VCaP (cell line): ENCODE data around the gene CMTM7.

Experiments used
- H3K27ac ChIP-seq: fragments of 450-650 bp; 2 replicates; pipeline ENCODE4 v1.5.1; 2017
- TF ChIP-seq, protein P1 (sequence below): fragments of 450-650 bp; conservative IDR thresholded peaks from 2 replicates; pipeline ENCODE4 v1.5.1; 2017; ENCODE audit warnings: mild to moderate bottlenecking, moderate library complexity

The CMTM7 gene

DNA sequence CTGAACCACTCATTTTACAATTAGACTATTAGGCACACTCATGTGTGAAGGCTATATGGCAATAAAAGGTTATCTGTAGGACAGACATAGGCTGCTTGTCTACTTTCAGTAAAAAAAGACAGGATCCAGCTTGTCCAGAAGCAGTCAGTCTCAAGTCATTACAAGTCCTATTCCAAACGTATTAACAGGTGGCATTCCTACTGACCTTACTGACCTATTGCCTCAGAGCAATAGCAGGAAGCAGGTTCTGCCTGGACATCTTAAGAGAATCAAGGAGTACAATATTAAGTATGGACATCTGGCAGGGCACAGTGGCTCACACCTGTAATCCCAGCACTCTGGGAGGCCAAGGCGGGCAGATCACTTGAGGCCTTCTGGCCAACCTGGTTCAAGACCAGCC lies 104.0 kb downstream of the CMTM7 start:
- peak overlapping the region; percentile 13; the same call in 1 of the 2 replicates for H3K27ac ChIP-seq
- TF ChIP-seq, protein P1, sequence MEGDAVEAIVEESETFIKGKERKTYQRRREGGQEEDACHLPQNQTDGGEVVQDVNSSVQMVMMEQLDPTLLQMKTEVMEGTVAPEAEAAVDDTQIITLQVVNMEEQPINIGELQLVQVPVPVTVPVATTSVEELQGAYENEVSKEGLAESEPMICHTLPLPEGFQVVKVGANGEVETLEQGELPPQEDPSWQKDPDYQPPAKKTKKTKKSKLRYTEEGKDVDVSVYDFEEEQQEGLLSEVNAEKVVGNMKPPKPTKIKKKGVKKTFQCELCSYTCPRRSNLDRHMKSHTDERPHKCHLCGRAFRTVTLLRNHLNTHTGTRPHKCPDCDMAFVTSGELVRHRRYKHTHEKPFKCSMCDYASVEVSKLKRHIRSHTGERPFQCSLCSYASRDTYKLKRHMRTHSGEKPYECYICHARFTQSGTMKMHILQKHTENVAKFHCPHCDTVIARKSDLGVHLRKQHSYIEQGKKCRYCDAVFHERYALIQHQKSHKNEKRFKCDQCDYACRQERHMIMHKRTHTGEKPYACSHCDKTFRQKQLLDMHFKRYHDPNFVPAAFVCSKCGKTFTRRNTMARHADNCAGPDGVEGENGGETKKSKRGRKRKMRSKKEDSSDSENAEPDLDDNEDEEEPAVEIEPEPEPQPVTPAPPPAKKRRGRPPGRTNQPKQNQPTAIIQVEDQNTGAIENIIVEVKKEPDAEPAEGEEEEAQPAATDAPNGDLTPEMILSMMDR = no peak

DNA sequence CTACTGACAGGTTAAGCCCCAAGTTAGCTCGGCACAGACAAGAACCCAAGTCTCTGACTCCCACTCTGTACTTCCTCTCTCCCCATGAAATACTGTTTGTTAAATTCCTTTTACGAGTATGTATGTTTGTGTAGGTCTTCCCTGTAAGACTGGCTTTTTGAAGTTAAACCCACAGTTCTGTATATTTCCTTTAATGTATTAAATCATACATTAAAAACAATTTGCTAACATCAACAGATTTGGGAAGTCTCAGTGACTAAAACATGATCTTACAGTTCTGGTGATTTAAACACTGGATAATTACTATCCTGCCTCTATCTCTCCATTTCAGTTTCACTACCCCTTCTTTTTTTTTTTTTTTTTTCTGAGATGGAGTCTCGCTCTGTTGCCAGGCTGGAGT lies 106.6 kb downstream of the CMTM7 start:
- TF ChIP-seq, protein P1 = no peak
- H3K27ac ChIP-seq = peak overlapping the region; percentile 90

DNA sequence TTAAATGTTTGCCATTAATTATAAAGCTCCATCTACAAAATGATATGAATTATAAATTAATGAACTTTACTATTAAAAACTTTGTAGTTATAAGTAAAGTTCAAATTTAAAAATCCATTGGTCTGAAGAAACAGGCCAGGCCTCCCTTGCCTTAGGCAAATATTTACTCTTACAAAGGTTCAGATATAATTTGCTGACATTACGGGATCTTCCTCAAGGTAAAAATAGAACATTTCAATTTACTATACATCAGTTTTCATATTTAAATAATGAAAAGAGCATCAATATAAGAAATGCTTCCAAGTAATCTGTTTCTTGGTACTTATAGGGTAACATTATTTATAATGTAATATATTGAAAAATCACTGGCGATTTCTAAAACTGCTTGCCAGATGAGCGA lies 107.3 kb downstream of the CMTM7 start:
- TF ChIP-seq, protein P1 = no peak
- H3K27ac ChIP-seq = peak overlapping the region; percentile 90

DNA sequence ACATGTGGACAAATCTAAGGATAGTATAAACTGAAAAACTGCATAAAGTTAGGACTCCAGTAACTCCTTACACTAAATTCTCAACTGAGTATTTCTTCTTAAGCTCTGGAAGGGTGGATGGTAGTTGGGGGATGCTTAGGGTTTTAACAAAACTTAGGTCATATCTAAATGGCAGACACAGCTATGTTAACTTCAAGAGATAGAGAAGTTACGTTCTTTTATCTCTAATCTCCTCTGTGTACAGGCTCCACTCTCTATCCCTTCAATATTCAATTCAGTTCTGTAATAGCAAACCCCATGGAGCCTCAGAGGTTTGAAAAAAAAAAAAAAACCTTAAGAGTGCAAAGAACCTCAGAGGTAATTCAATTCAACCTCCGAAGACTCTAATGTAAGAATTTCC lies 107.9 kb downstream of the CMTM7 start:
- TF ChIP-seq, protein P1 = no peak
- H3K27ac ChIP-seq = peak overlapping the region; percentile 90

DNA sequence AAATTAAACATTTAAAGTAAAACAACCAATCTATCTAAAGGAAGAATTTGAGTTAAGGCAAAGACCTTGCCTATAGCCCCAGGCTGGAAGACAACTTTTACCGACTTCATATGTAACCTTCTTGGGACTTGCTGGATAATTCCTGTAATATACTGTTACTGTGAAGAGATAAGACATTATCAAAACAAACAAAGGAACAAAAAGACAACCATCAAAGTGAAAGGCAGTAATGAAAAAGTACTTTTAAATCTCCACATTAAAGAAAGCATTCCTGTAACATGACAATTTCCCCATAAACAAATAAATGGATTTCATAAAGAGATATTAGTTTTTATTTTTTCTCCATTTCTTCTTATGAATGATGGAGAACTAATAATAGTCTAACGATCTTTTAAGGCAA lies 108.6 kb downstream of the CMTM7 start:
- peak overlapping the region; percentile 90 for H3K27ac ChIP-seq
- TF ChIP-seq, protein P1 = no peak

DNA sequence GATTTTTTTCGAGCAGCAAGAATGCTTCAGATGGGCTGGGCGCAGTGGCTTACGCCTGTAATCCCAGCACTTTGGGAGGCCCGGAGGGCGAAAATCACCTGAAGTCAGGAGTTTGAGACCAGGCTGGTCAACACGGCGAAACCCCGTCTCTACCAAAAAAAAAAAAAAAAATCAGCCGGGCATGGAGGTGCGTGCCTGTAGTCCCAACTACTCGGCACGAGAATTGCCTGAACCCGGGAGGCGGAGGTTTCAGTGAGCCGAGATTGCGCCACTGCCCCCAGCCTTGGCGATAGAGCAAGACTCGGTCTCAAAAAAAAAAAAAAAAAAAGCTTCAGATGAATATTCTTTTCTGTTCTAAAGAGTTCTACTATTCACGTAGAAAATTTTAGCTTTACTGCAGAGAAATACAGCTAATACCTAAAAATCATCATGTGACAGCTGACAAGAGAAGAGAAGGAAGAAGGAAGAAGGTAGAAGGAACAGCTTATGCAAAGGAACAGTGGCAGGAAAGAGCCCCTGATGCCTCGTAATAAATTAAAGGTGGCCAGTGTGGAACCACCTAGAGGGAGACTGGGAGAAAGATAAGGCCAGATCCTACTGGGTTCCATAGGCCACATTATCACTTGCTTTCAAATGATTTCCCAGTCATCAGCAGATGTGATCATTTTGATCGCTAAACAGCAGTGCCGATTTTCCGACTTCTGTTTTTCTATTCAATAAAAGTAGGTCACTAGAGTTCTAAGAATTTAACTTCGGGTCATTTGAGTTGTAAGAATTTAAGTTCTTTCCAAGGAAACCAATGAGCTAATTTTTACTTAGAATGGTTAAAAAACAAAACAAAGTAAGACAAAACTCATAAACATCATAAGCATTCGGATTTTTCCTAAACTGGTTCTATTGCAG lies 109.5 kb downstream of the CMTM7 start:
- TF ChIP-seq, protein P1 = no peak
- H3K27ac ChIP-seq = peak overlapping the region; percentile 90

DNA sequence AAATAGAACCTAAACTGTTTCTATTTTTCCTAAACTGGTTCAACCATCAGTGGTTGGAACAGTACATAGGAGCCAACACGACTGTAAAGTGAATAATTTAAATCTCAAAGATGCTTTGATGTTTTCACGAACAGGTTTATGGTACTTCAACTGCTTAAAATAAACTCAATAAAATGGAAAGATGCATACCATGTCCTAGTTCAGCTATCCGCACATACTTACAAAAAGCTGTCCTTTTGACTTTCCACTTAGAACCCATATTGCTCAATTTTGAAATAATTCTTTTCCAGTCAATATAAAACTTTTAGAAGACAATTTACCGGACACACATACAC lies 110.1 kb downstream of the CMTM7 start:
- TF ChIP-seq, protein P1 = no peak
- H3K27ac ChIP-seq = peak overlapping the region; percentile 90
